Bronchial epithelial cell (primary cell): ENCODE data around the gene PHYHIPL. TPM values are rescaled to one million over a fixed set of nuclear protein-coding genes. Genes with fewer than 3 reads are reported as not detected.
A peak's percentile ranks its signal among the peaks of the same experiment; 100 is the strongest.

ENCODE experiments used
- DNase-seq: peaks from one replicate; pipeline ENCODE4 v3.0.0-alpha.2; 2010; ENCODE audit warnings: low read depth
- FAIRE-seq: peaks from 2 replicates; lab custom pipeline; 2011; peaks lifted over from hg19 to GRCh38; lab: Jason Lieb, UNC
- H3K27me3 ChIP-seq: 2 replicates; pipeline ENCODE4 v1.5.1; 2011; ENCODE audit warnings: low read length; ENCODE audit not compliant: control insufficient read depth, insufficient read depth
- H3K36me3 ChIP-seq: 2 replicates; pipeline ENCODE4 v1.5.1; 2011; ENCODE audit warnings: low read length; ENCODE audit not compliant: control insufficient read depth, insufficient read depth
- H3K4me3 ChIP-seq: 2 replicates; pipeline ENCODE4 v1.5.1; 2011; ENCODE audit warnings: mild to moderate bottlenecking, low read depth, low read length, control low read depth
- total RNA-seq: library from RNA; depleted of rRNA; stranded (reverse); fragments of >200 nt; gene quantifications from 2 replicates; pipeline ENCODE4 v1.2.1, GENCODE V29; 2014
- TF ChIP-seq, protein P1 (sequence below): IDR thresholded peaks from 2 replicates; pipeline ENCODE4 v1.5.1; 2011; ENCODE audit warnings: mild to moderate bottlenecking, moderate library complexity, low read length, control low read depth, inconsistent platforms; ENCODE audit not compliant: insufficient read depth, severe bottlenecking

PHYHIPL gene
- total RNA-seq, 1 donor from 2014 or later, result not detected

DNA sequence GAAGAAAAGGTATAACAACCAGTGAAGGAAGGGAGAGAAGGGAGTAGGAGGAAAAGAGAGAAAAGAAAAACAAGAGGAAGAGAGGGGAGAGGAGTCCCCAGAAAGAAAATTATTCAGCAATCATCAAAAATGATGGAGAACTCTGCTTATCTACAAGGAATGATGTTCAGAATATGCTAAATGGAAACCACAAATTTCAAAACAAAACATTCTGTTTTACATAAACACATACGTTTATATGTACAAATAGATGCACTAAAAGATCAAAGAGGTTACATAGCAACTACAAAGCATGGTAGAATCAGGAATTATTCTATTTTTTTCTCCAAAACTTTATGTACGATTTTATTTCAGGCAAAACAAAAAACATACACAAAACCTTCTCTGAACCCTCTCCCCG, 94.0 kb downstream of the PHYHIPL start:
- TF ChIP-seq, protein P1, sequence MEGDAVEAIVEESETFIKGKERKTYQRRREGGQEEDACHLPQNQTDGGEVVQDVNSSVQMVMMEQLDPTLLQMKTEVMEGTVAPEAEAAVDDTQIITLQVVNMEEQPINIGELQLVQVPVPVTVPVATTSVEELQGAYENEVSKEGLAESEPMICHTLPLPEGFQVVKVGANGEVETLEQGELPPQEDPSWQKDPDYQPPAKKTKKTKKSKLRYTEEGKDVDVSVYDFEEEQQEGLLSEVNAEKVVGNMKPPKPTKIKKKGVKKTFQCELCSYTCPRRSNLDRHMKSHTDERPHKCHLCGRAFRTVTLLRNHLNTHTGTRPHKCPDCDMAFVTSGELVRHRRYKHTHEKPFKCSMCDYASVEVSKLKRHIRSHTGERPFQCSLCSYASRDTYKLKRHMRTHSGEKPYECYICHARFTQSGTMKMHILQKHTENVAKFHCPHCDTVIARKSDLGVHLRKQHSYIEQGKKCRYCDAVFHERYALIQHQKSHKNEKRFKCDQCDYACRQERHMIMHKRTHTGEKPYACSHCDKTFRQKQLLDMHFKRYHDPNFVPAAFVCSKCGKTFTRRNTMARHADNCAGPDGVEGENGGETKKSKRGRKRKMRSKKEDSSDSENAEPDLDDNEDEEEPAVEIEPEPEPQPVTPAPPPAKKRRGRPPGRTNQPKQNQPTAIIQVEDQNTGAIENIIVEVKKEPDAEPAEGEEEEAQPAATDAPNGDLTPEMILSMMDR, result no peak
- FAIRE-seq, result no peak
- Histone ChIP-seq H3K36me3 (no peaks in the 10 kb centered on the region), H3K27me3 (no peaks in the 10 kb centered on the region), H3K4me3 (no peak overlapping the region)
- no peak for DNase-seq

GRCh38 chr10:59271160-59271559, 94.7 kb downstream of the PHYHIPL start:
- FAIRE-seq, result peak; percentile 70
- TF ChIP-seq, protein P1, result no peak
- Histone ChIP-seq H3K4me3 (no peak overlapping the region), H3K27me3 (no peaks in the 10 kb centered on the region), H3K36me3 (no peaks in the 10 kb centered on the region)
- no peak for DNase-seq

- no peak for FAIRE-seq
These were observed 95.6 kb downstream of the PHYHIPL start for GRCh38 chr10:59272061-59272460.

GRCh38 chr10:59273445-59273844, 97.0 kb downstream of the PHYHIPL start:
- TF ChIP-seq, protein P1, result no peak
- Histone ChIP-seq H3K27me3 (no peaks in the 10 kb centered on the region), H3K36me3 (no peaks in the 10 kb centered on the region), H3K4me3 (no peak overlapping the region)
- no peak for DNase-seq
- no peak for FAIRE-seq

More at GRCh38 chr10:59272061-59272460, 95.6 kb downstream of the PHYHIPL start:
- Histone ChIP-seq H3K4me3 (no peak overlapping the region), H3K36me3 (no peaks in the 10 kb centered on the region), H3K27me3 (no peaks in the 10 kb centered on the region)
- no peak for DNase-seq
- TF ChIP-seq, protein P1, result no peak

- no peak for DNase-seq
- Histone ChIP-seq H3K36me3 (no peaks in the 10 kb centered on the region), H3K4me3 (no peak overlapping the region), H3K27me3 (no peaks in the 10 kb centered on the region)
- TF ChIP-seq, protein P1, result no peak
- FAIRE-seq, result no peak
These were observed 99.7 kb downstream of the PHYHIPL start for GRCh38 chr10:59276133-59276532.

DNA sequence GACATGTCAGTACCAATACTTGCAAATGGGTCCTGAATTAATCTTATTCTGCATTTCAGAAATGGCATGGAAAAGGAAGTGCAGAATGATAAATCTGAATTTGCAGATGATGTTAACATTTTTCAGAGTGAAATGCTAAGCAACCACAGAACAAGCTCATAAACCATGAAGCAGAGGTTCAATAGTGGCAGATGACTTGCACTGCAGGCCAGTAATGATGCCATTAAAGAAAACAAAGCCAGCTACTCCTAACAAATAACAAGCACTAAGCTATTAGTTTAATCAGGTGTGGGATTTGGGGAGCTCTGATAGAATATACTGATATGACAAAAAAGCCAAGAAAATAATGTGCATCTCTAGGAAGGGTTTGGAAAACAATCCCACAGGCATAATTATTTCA, 100.5 kb downstream of the PHYHIPL start:
- no peak for FAIRE-seq
- Histone ChIP-seq H3K4me3 (no peak overlapping the region), H3K27me3 (no peaks in the 10 kb centered on the region), H3K36me3 (no peaks in the 10 kb centered on the region)
- no peak for DNase-seq
- TF ChIP-seq, protein P1, result no peak
